GM12878 (cell line): Measurements from ENCODE around the gene PAX5. TPM values are rescaled to one million over a fixed set of nuclear protein-coding genes. Genes with fewer than 3 reads are reported as not detected.

ENCODE experiments used
- ATAC-seq: fragments of 200-7000 bp; cut with Tn5 transposase; 3 replicates; pipeline ENCODE4 v1.9.1; 2020; ENCODE audit warnings: mild to moderate bottlenecking, moderate library complexity
- BruUV-seq: library from RNA; stranded (reverse); fragments of 400-500 nt; replicated peaks from 2 replicates; lab custom pipeline; 2021; lab: Mats Ljungman, UMichigan
- CTCF ChIA-PET: fragments of 300-600 bp; sonication (Branson Sonifier 250); formaldehyde crosslinking; extraction: SDS; loops from one replicate; lab custom pipeline; 2021; ENCODE audit warnings: inconsistent platforms; lab: Yijun Ruan, JAX
- POLR2A ChIA-PET: fragments of 350-600 bp; formaldehyde crosslinking; extraction: SDS; loops from one replicate; lab custom pipeline; 2021; ENCODE audit warnings: inconsistent platforms; lab: Charles Lee
- RAD21 ChIA-PET: fragments of 300-600 bp; sonication (Branson Sonifier 250); formaldehyde crosslinking; loops from one replicate; lab custom pipeline; 2023; ENCODE audit warnings: antibody characterized with exemption; ENCODE audit not compliant: unreplicated experiment; lab: Charles Lee
- SMC1A ChIA-PET: fragments of 300-600 bp; sonication (Branson Sonifier 250); formaldehyde crosslinking; loops from one replicate; lab custom pipeline; 2023; ENCODE audit not compliant: unreplicated experiment, uncharacterized antibody; lab: Charles Lee
- DNase-seq: peaks from one replicate; pipeline ENCODE4 v3.0.0-alpha.2; 2011; ENCODE audit warnings: low read depth, low spot score
- FAIRE-seq: peaks from 3 replicates; lab custom pipeline; 2011; peaks lifted over from hg19 to GRCh38; lab: Jason Lieb, UNC
- H2AFZ ChIP-seq: 2 replicates; pipeline ENCODE4 v1.6.0; 2011; ENCODE audit warnings: low read depth, low read length, control low read depth; ENCODE audit not compliant: control insufficient read depth
- H3K27ac ChIP-seq: 2 replicates; pipeline ENCODE4 v1.5.1; 2011; ENCODE audit warnings: control low read depth; ENCODE audit not compliant: control insufficient read depth, insufficient read depth
- H3K27me3 ChIP-seq, 2 experiments: replicated peaks in 1 of 2; 2 replicates each; pipeline versions ENCODE4 v1.6.0 to v1.6.1; 2011; ENCODE audit warnings: low read length in 1 of 2; ENCODE audit not compliant: control insufficient read depth in 2 of 2, insufficient read depth in 2 of 2
- H3K36me3 ChIP-seq, 2 experiments: 2 replicates each; pipeline ENCODE4 v1.5.1; 2011; ENCODE audit warnings: low read length in 1 of 2; ENCODE audit not compliant: control insufficient read depth in 2 of 2, insufficient read depth in 2 of 2
- H3K4me1 ChIP-seq: 2 replicates; pipeline ENCODE4 v1.6.1; 2011; ENCODE audit warnings: mild to moderate bottlenecking, low read length, moderate library complexity, mixed read lengths; ENCODE audit not compliant: control insufficient read depth, insufficient read depth
- H3K4me2 ChIP-seq: 2 replicates; pipeline ENCODE4 v1.6.0; 2011; ENCODE audit warnings: control low read depth; ENCODE audit not compliant: control insufficient read depth, insufficient read depth
- H3K4me3 ChIP-seq: fragments of 200-600 bp; sonication (generic); 2 replicates; pipeline ENCODE4 v1.5.1; 2016
- H3K79me2 ChIP-seq: 2 replicates; pipeline ENCODE4 v1.6.0; 2011; ENCODE audit warnings: low read length; ENCODE audit not compliant: control insufficient read depth, insufficient read depth
- H3K9ac ChIP-seq: 2 replicates; pipeline ENCODE4 v1.8.0; 2011; ENCODE audit warnings: low read length, control low read depth, mixed read lengths; ENCODE audit not compliant: control insufficient read depth, insufficient read depth
- H3K9me3 ChIP-seq: replicated peaks from 3 replicates; pipeline ENCODE4 v1.5.1; 2011; ENCODE audit warnings: mild to moderate bottlenecking, low read length; ENCODE audit not compliant: control insufficient read depth, insufficient read depth
- H4K20me1 ChIP-seq: 2 replicates; pipeline ENCODE4 v1.6.0; 2011; ENCODE audit not compliant: control insufficient read depth, insufficient read depth
- NR2F1 ChIP-seq: fragments of 450-650 bp; conservative IDR thresholded peaks from 2 replicates; pipeline ENCODE4 v1.6.1; 2017; ENCODE audit warnings: mild to moderate bottlenecking
- PAX5 ChIP-seq: IDR thresholded peaks from 2 replicates; pipeline ENCODE4 v1.6.1; 2011; ENCODE audit warnings: low read depth, low read length, borderline replicate concordance
- POLR2AphosphoS5 ChIP-seq: IDR thresholded peaks from 2 replicates; pipeline ENCODE4 v1.6.1; 2011; ENCODE audit warnings: mild to moderate bottlenecking, low read length, inconsistent platforms
- RCOR1 ChIP-seq: conservative IDR thresholded peaks from 2 replicates; pipeline ENCODE4 v1.6.1; 2012; ENCODE audit warnings: low read depth, low read length, improper control_type of control experiment
- RELA ChIP-seq: fragments of 450-650 bp; IDR thresholded peaks from 2 replicates; pipeline ENCODE4 v1.8.0; 2014; ENCODE audit warnings: borderline replicate concordance; ENCODE audit not compliant: partially characterized antibody
- SIN3A ChIP-seq: IDR thresholded peaks from 2 replicates; pipeline ENCODE4 v1.6.1; 2012; ENCODE audit warnings: low read depth, low read length, improper control_type of control experiment
- SMARCA5 ChIP-seq: fragments of 450-650 bp; IDR thresholded peaks from 2 replicates; pipeline ENCODE4 v1.6.1; 2017; ENCODE audit warnings: mild to moderate bottlenecking
- SP1 ChIP-seq: IDR thresholded peaks from one replicate; pipeline ENCODE4 v1.6.1; 2011; ENCODE audit warnings: low read depth, low read length
- SREBF2 ChIP-seq: IDR thresholded peaks from 2 replicates; pipeline ENCODE4 v1.6.1; 2012; ENCODE audit warnings: mild to moderate bottlenecking, low read length
- TAF1 ChIP-seq: IDR thresholded peaks from 2 replicates; pipeline ENCODE4 v1.6.1; 2011; ENCODE audit warnings: mild to moderate bottlenecking, low read depth, low read length, borderline replicate concordance
- WGBS: methylation state at CpG from one replicate; pipeline ENCODE4 v1.1.6; 2016; ENCODE audit warnings: low lambda C conversion rate; ENCODE audit not compliant: insufficient replicate concordance, insufficient coverage; ENCODE audit errors: missing lambda C conversion rate; 5-methylcytosine and 5-hydroxymethylcytosine counted together
- in situ Hi-C: fragments of 300-500 bp; cut with MboI; formaldehyde crosslinking; loops from 9 replicates; pipeline ENCODE4 v1.14.3; 2018; ENCODE audit warnings: mixed read lengths
- intact Hi-C: fragments of 100-400 bp; cut with micrococcal nuclease; formaldehyde crosslinking; loops from one replicate; pipeline ENCODE4 v1.14.2; 2022; ENCODE audit not compliant: unreplicated experiment
- polyA plus RNA-seq, 11 experiments: library from polyadenylated mRNA; depleted of rRNA in 4 of 11; unstranded in 6 of 11; stranded (reverse) in 5 of 11; fragments of >200 nt; fragmentation: Nextera tagmentation in 4 of 11; fragmentation: Illumina TruSeq in 1 of 11; extraction: Ambion mirVana in 4 of 11; extraction: Trizol in 1 of 11; gene quantifications; 1 replicate in 1 of 11; 2 replicates in 10 of 11; pipeline versions ENCODE4 v1.2.1 to v1.2.3, GENCODE V29; 2011 to 2016; ENCODE audit warnings: inconsistent platforms in 2 of 11, missing spikeins in 2 of 11, low read depth in 1 of 11
- total RNA-seq, 4 experiments: library from RNA; depleted of rRNA in 3 of 4; stranded (reverse); fragments of >200 nt in 3 of 4; fragmentation: Illumina TruSeq in 1 of 4; extraction: Trizol in 1 of 4; gene quantifications; 2 replicates each; pipeline versions ENCODE4 v1.2.1 to v1.2.3, GENCODE V29; 2013 to 2021
- TF ChIP-seq, protein P1 (sequence below): IDR thresholded peaks from 2 replicates; pipeline ENCODE4 v1.6.1; 2012; ENCODE audit warnings: low read depth, low read length, improper control_type of control experiment
- TF ChIP-seq, protein P2 (sequence below): IDR thresholded peaks from 2 replicates; pipeline ENCODE4 v1.6.1; 2011; ENCODE audit warnings: mild to moderate bottlenecking, low read depth, low read length, moderate library complexity; ENCODE audit not compliant: insufficient replicate concordance
- TF ChIP-seq, protein P3 (sequence below): IDR thresholded peaks from 2 replicates; pipeline ENCODE4 v1.6.1; 2011; ENCODE audit warnings: low read depth, mild to moderate bottlenecking, low read length, moderate library complexity, borderline replicate concordance; ENCODE audit errors: extremely low read depth
- TF ChIP-seq, protein P4 (sequence below): fragments of 450-650 bp; conservative IDR thresholded peaks from 2 replicates; pipeline ENCODE4 v1.6.1; 2017; ENCODE audit warnings: mild to moderate bottlenecking, moderate library complexity
- TF ChIP-seq, protein P5 (sequence below): fragments of 450-650 bp; IDR thresholded peaks from 2 replicates; pipeline ENCODE4 v1.6.1; 2017; ENCODE audit warnings: low read depth, mild to moderate bottlenecking, moderate library complexity

Gene PAX5
- total and polyA plus RNA-seq, 10 of the 15 experiments (the other 5 are each of a cell fraction or from before 2014, with no cell fraction given), result 2.2 to 123 (median 31.9) TPM

DNA sequence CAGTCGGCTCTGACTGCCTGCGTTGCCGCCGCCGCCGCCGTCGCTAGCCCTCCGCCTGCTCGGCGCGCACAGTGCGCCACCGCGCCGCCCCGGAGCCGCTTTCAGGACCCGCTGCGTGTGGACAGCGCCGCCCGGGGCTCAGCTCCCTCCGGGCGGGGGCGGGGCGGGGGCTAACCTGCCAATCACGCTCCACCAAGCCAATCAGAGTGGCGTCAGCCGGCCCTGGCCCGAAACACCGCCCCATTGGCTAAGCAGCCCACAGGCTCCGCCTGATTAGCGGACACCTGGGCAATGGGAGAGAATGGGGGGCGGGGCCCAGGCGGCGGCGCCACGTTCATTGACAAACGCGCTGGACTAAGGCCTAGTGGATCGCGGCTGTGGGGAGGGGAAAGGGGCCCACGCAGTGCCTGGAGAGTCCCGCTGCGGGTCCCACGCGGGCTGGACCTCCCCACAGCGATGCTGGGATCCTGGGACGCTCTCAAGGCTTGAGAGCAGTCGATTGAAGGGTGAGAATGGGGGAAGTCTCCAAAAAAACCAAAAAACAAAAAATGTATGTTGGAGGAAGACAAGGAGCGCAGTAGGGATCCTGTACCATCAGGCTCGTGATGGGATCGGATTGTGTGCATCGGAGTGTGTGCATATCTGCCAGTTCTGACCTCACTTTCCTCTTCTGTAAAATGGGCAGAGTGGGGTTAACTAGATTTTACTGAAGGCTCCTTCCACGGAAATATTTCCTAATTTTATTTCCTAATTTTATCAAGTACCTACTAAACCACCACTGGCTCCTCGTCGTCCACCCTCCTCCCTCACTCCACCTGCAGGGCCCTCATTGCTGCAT, 6.3 kb downstream of the PAX5 start:
- peaks cover 20% of the 10 kb centered on the region for H3K4me1 ChIP-seq
- SMC1A ChIA-PET, result interaction anchor here (1.4 to 13.2 kb wide), 8 partner anchors 10 to 309 kb away, joined by 3 to 227 read pairs (median 8); partner anchors contain the start of gene ZCCHC7
- H3K36me3 ChIP-seq, result peaks cover 1 to 4% of the 10 kb centered on the region in 2 experiments
- DNase-seq, result peak; percentile 85
- H3K79me2 ChIP-seq, result peaks cover 100% of the 10 kb centered on the region
- peak; percentile 78 for ATAC-seq
- RAD21 ChIA-PET, result interaction anchor here (0.6 to 15.2 kb wide), 14 partner anchors 23 to 436 kb away, joined by 3 to 175 read pairs (median 4); no protein-coding TSS in a partner anchor
- intact Hi-C loops, result loop anchor here (1.0 to 10.0 kb wide), 4 partner anchors 22 to 547 kb away; partner anchors contain the start of gene FBXO10
- WGBS, result 1% methylated on average over 45 of the region's 58 CpGs
- H3K27me3 ChIP-seq, result no peaks in the 10 kb centered on the region
- no peaks in the 10 kb centered on the region for H3K9me3 ChIP-seq
- H2AFZ ChIP-seq, result no peak overlapping the region
- FAIRE-seq, result peak; percentile 62
- in situ Hi-C loops, result loop anchor here (5.0 kb wide), 3 partner anchors 150 to 274 kb away; no protein-coding TSS in a partner anchor
- H3K4me2 ChIP-seq, result peak overlapping the region; percentile 80
- peak overlapping the region; percentile 88 for H3K9ac ChIP-seq
- peak overlapping the region; percentile 96 for H3K4me3 ChIP-seq
- CTCF ChIA-PET, result interaction anchor here (1.5 to 10.0 kb wide), 4 partner anchors 23 to 165 kb away, joined by 4 to 112 read pairs (median 9); no protein-coding TSS in a partner anchor
- H4K20me1 ChIP-seq, result no peaks in the 10 kb centered on the region; the same call in 1 of the 2 replicates
- TSS peak; percentile 92 for BruUV-seq
- POLR2A ChIA-PET, result interaction anchor here (0.6 to 19.3 kb wide), 16 partner anchors 9 to 1361 kb away, joined by 3 to 354 read pairs (median 4); partner anchors contain the start of gene ZCCHC7
- peak overlapping the region; percentile 88 for H3K27ac ChIP-seq
- TF ChIP-seq NR2F1 (peak; percentile 57), RCOR1 (peak; percentile 96; the same call in 1 of the 2 replicates), SP1 (peak; percentile 95), RELA (peak; percentile 58), POLR2AphosphoS5 (0 out of 2 replicates have a peak, but pooled peaks have one; percentile 46), PAX5 (0 out of 2 replicates have a peak, but pooled peaks have one; percentile 29), TAF1 (peak; percentile 60; the same call in 1 of the 2 replicates), SREBF2 (no peak), SIN3A (peak; percentile 98), SMARCA5 (peak; percentile 63; the same call in 1 of the 2 replicates)
- TF ChIP-seq, protein P1, sequence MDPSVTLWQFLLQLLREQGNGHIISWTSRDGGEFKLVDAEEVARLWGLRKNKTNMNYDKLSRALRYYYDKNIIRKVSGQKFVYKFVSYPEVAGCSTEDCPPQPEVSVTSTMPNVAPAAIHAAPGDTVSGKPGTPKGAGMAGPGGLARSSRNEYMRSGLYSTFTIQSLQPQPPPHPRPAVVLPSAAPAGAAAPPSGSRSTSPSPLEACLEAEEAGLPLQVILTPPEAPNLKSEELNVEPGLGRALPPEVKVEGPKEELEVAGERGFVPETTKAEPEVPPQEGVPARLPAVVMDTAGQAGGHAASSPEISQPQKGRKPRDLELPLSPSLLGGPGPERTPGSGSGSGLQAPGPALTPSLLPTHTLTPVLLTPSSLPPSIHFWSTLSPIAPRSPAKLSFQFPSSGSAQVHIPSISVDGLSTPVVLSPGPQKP, result 0 out of 2 replicates have a peak, but pooled peaks have one; percentile 46
- TF ChIP-seq, protein P2, sequence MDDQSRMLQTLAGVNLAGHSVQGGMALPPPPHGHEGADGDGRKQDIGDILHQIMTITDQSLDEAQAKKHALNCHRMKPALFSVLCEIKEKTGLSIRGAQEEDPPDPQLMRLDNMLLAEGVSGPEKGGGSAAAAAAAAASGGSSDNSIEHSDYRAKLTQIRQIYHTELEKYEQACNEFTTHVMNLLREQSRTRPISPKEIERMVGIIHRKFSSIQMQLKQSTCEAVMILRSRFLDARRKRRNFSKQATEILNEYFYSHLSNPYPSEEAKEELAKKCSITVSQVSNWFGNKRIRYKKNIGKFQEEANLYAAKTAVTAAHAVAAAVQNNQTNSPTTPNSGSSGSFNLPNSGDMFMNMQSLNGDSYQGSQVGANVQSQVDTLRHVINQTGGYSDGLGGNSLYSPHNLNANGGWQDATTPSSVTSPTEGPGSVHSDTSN, result peak; percentile 93
- TF ChIP-seq, protein P3, sequence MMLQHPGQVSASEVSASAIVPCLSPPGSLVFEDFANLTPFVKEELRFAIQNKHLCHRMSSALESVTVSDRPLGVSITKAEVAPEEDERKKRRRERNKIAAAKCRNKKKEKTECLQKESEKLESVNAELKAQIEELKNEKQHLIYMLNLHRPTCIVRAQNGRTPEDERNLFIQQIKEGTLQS, result no peak
- TF ChIP-seq, protein P4, sequence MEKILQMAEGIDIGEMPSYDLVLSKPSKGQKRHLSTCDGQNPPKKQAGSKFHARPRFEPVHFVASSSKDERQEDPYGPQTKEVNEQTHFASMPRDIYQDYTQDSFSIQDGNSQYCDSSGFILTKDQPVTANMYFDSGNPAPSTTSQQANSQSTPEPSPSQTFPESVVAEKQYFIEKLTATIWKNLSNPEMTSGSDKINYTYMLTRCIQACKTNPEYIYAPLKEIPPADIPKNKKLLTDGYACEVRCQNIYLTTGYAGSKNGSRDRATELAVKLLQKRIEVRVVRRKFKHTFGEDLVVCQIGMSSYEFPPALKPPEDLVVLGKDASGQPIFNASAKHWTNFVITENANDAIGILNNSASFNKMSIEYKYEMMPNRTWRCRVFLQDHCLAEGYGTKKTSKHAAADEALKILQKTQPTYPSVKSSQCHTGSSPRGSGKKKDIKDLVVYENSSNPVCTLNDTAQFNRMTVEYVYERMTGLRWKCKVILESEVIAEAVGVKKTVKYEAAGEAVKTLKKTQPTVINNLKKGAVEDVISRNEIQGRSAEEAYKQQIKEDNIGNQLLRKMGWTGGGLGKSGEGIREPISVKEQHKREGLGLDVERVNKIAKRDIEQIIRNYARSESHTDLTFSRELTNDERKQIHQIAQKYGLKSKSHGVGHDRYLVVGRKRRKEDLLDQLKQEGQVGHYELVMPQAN, result peak; percentile 99
- TF ChIP-seq, protein P5, sequence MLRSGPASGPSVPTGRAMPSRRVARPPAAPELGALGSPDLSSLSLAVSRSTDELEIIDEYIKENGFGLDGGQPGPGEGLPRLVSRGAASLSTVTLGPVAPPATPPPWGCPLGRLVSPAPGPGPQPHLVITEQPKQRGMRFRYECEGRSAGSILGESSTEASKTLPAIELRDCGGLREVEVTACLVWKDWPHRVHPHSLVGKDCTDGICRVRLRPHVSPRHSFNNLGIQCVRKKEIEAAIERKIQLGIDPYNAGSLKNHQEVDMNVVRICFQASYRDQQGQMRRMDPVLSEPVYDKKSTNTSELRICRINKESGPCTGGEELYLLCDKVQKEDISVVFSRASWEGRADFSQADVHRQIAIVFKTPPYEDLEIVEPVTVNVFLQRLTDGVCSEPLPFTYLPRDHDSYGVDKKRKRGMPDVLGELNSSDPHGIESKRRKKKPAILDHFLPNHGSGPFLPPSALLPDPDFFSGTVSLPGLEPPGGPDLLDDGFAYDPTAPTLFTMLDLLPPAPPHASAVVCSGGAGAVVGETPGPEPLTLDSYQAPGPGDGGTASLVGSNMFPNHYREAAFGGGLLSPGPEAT, result peak; percentile 54
